HEK293 (cell line): ENCODE results near the gene ARHGAP10.
"Not testable (repeated sequence)": the region's sequence is repeated elsewhere in the genome, so short reads cannot be mapped to it uniquely, and the experiment has no call there.

Experiments
- CTCF ChIA-PET: fragments of 350-600 bp; formaldehyde crosslinking; extraction: SDS; loops from one replicate; lab custom pipeline; 2021; ENCODE audit warnings: antibody characterized with exemption; lab: Yijun Ruan, JAX
- POLR2A ChIA-PET: fragments of 300-600 bp; formaldehyde crosslinking; extraction: SDS; loops from one replicate; lab custom pipeline; 2020; ENCODE audit warnings: antibody characterized with exemption, inconsistent platforms; lab: Yijun Ruan, JAX
- H3K27ac ChIP-seq: fragments of 200-500 bp; sonication (Bioruptor generic); 2 replicates; pipeline ENCODE4 v1.5.1; 2014; ENCODE audit warnings: low read depth, low read length, control low read depth, inconsistent platforms; ENCODE audit errors: extremely low read depth
- H3K36me3 ChIP-seq, 2 experiments: fragments of 200-500 bp in 1 of 2; sonication (Bioruptor generic) in 1 of 2; 1 replicate in 1 of 2; 2 replicates in 1 of 2; pipeline ENCODE4 v1.5.1; 2014 to 2017; ENCODE audit warnings: inconsistent platforms in 2 of 2, low read length in 2 of 2; ENCODE audit not compliant: control insufficient read depth in 2 of 2, insufficient read depth in 1 of 2
- H3K4me1 ChIP-seq: fragments of 200-500 bp; sonication (Bioruptor generic); 2 replicates; pipeline ENCODE4 v1.5.1; 2014; ENCODE audit warnings: mild to moderate bottlenecking, low read length, inconsistent platforms; ENCODE audit not compliant: control insufficient read depth, insufficient read depth
- H3K4me3 ChIP-seq: 2 replicates; pipeline ENCODE4 v1.5.1; 2011; ENCODE audit warnings: low read depth, mild to moderate bottlenecking, control low read depth, low read length, moderate library complexity
- H3K9me3 ChIP-seq: fragments of 200-500 bp; sonication (Bioruptor generic); 2 replicates; pipeline ENCODE4 v1.5.1; 2014; ENCODE audit warnings: low read depth, low read length, inconsistent platforms; ENCODE audit not compliant: control insufficient read depth, insufficient read depth
- BCL11A ChIP-seq: fragments of 450-650 bp; formaldehyde crosslinking; IDR thresholded peaks from 2 replicates; pipeline ENCODE4 v1.5.1; 2016; ENCODE audit warnings: low read depth, missing biosample characterization, missing genetic modification characterization
- ELK4 ChIP-seq: IDR thresholded peaks from 2 replicates; pipeline ENCODE4 v1.6.1; 2011; ENCODE audit warnings: mild to moderate bottlenecking, low read depth, low read length, borderline replicate concordance
- SALL2 ChIP-seq: fragments of 450-650 bp; formaldehyde crosslinking; IDR thresholded peaks from 2 replicates; pipeline ENCODE4 v1.5.0; 2017; ENCODE audit warnings: missing biosample characterization, mild to moderate bottlenecking, missing genetic modification characterization, borderline replicate concordance
- ZNF138 ChIP-seq: fragments of 450-650 bp; formaldehyde crosslinking; IDR thresholded peaks from 2 replicates; pipeline ENCODE4 v1.5.1; 2016; ENCODE audit warnings: missing biosample characterization, missing genetic modification characterization, borderline replicate concordance
- ZNF274 ChIP-seq, 2 experiments: fragments of 200-500 bp in 1 of 2; fragments of 450-650 bp in 1 of 2; sonication (Bioruptor generic) in 1 of 2; formaldehyde crosslinking in 1 of 2; IDR thresholded peaks; 2 replicates each; pipeline versions ENCODE4 v1.5.1 to v1.6.1; 2014 to 2016; ENCODE audit warnings: borderline replicate concordance in 1 of 2, inconsistent platforms in 1 of 2, low read length in 1 of 2, missing biosample characterization in 1 of 2, missing genetic modification characterization in 1 of 2
- ZNF280C ChIP-seq: fragments of 450-650 bp; formaldehyde crosslinking; IDR thresholded peaks from 2 replicates; pipeline ENCODE4 v1.5.1; 2016; ENCODE audit warnings: missing biosample characterization, missing genetic modification characterization
- ZNF292 ChIP-seq: fragments of 450-650 bp; formaldehyde crosslinking; IDR thresholded peaks from 2 replicates; pipeline ENCODE4 v1.5.1; 2016; ENCODE audit warnings: low read depth, missing biosample characterization, missing genetic modification characterization, borderline replicate concordance
- ZNF335 ChIP-seq: fragments of 450-650 bp; formaldehyde crosslinking; conservative IDR thresholded peaks from 2 replicates; pipeline ENCODE4 v1.5.1; 2016; ENCODE audit warnings: missing biosample characterization, missing genetic modification characterization
- ZNF639 ChIP-seq: fragments of 450-650 bp; formaldehyde crosslinking; IDR thresholded peaks from 2 replicates; pipeline ENCODE4 v1.5.1; 2016; ENCODE audit warnings: missing biosample characterization, missing genetic modification characterization
- ZSCAN18 ChIP-seq: fragments of 450-650 bp; formaldehyde crosslinking; IDR thresholded peaks from 2 replicates; pipeline ENCODE4 v1.5.1; 2016; ENCODE audit warnings: missing biosample characterization, missing genetic modification characterization
- TF ChIP-seq, protein P1 (sequence below): fragments of 450-650 bp; formaldehyde crosslinking; IDR thresholded peaks from 2 replicates; pipeline ENCODE4 v1.5.1; 2017; ENCODE audit warnings: missing biosample characterization, missing genetic modification characterization
- TF ChIP-seq, protein P2 (sequence below): fragments of 450-650 bp; IDR thresholded peaks from 2 replicates; pipeline ENCODE4 v1.5.1; 2018; ENCODE audit warnings: missing biosample characterization, mild to moderate bottlenecking, missing genetic modification characterization
- TF ChIP-seq, protein P3 (sequence below): fragments of 450-650 bp; formaldehyde crosslinking; IDR thresholded peaks from 2 replicates; pipeline ENCODE4 v1.5.1; 2016; ENCODE audit warnings: missing biosample characterization, missing genetic modification characterization
- TF ChIP-seq, protein P4 (sequence below): fragments of 450-650 bp; formaldehyde crosslinking; IDR thresholded peaks from 2 replicates; pipeline ENCODE4; 2016; ENCODE audit warnings: missing biosample characterization, missing genetic modification characterization

The ARHGAP10 gene

GRCh38 chr4:148081267-148081666 lies 349.4 kb downstream of the ARHGAP10 start (continued):
- TF ChIP-seq, protein P1, sequence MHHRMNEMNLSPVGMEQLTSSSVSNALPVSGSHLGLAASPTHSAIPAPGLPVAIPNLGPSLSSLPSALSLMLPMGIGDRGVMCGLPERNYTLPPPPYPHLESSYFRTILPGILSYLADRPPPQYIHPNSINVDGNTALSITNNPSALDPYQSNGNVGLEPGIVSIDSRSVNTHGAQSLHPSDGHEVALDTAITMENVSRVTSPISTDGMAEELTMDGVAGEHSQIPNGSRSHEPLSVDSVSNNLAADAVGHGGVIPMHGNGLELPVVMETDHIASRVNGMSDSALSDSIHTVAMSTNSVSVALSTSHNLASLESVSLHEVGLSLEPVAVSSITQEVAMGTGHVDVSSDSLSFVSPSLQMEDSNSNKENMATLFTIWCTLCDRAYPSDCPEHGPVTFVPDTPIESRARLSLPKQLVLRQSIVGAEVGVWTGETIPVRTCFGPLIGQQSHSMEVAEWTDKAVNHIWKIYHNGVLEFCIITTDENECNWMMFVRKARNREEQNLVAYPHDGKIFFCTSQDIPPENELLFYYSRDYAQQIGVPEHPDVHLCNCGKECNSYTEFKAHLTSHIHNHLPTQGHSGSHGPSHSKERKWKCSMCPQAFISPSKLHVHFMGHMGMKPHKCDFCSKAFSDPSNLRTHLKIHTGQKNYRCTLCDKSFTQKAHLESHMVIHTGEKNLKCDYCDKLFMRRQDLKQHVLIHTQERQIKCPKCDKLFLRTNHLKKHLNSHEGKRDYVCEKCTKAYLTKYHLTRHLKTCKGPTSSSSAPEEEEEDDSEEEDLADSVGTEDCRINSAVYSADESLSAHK (tag by site-specific recombination) = no peak
- TF ChIP-seq ZNF335 (tag by site-specific recombination) (no peak), ZNF274 (IDR thresholded peaks at IDR 0.05; ENCODE audit: low read length) (no peak), ZNF274 (tag by site-specific recombination; IDR thresholded peaks at IDR 0.05; ENCODE audit: borderline replicate concordance) (no peak)

DNA sequence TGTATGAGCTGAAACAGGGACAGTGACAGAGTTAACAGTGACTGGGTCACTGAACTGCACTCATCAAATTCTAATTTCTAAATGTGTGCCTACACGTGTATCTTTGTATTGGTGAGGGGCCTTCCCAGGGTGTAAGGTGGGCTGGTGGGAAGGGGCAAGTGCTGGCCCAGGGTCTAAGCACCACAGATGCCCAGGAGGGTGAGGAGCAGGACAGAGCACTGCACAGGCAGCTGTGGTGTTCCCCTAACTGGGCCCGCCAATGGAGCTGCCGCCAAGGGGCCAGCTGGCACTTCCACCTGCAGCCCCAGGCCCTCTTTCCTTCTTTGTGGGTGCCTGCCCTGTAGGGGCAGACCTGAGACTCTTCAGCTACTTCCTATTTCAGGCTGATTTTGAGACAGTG lies 349.9 kb downstream of the ARHGAP10 start:
- TF ChIP-seq ZNF280C = no peak
- TF ChIP-seq ZNF138 (tag by site-specific recombination) = no peak
- no peak for TF ChIP-seq BCL11A (tag by site-specific recombination)
- TF ChIP-seq, protein P2, sequence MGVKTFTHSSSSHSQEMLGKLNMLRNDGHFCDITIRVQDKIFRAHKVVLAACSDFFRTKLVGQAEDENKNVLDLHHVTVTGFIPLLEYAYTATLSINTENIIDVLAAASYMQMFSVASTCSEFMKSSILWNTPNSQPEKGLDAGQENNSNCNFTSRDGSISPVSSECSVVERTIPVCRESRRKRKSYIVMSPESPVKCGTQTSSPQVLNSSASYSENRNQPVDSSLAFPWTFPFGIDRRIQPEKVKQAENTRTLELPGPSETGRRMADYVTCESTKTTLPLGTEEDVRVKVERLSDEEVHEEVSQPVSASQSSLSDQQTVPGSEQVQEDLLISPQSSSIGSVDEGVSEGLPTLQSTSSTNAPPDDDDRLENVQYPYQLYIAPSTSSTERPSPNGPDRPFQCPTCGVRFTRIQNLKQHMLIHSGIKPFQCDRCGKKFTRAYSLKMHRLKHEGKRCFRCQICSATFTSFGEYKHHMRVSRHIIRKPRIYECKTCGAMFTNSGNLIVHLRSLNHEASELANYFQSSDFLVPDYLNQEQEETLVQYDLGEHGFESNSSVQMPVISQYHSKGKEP (tag by site-specific recombination) = no peak
- TF ChIP-seq ZNF639 = no peak
- no peak for TF ChIP-seq ZNF292 (tag by site-specific recombination)
- TF ChIP-seq, protein P3, sequence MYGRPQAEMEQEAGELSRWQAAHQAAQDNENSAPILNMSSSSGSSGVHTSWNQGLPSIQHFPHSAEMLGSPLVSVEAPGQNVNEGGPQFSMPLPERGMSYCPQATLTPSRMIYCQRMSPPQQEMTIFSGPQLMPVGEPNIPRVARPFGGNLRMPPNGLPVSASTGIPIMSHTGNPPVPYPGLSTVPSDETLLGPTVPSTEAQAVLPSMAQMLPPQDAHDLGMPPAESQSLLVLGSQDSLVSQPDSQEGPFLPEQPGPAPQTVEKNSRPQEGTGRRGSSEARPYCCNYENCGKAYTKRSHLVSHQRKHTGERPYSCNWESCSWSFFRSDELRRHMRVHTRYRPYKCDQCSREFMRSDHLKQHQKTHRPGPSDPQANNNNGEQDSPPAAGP (tag by site-specific recombination) = no peak
- TF ChIP-seq SALL2 (tag by site-specific recombination) = no peak
- TF ChIP-seq ZSCAN18 = no peak
- TF ChIP-seq, protein P4, sequence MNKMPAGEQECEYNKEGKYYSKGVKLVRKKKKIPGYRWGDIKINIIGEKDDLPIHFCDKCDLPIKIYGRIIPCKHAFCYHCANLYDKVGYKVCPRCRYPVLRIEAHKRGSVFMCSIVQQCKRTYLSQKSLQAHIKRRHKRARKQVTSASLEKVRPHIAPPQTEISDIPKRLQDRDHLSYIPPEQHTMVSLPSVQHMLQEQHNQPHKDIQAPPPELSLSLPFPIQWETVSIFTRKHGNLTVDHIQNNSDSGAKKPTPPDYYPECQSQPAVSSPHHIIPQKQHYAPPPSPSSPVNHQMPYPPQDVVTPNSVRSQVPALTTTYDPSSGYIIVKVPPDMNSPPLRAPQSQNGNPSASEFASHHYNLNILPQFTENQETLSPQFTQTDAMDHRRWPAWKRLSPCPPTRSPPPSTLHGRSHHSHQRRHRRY = no peak
- TF ChIP-seq ELK4 = no peak
- CTCF ChIA-PET = no interaction called here
- Histone ChIP-seq H3K9me3 (no peaks in the 10 kb centered on the region; the same call in 1 of the 2 replicates), H3K4me3 (no peak overlapping the region), H3K36me3 (peaks cover 0 to 19% of the 10 kb centered on the region in 2 experiments; a peak in 1 of 3 replicates), H3K27ac (no peak overlapping the region), H3K4me1 (no peaks in the 10 kb centered on the region)
- POLR2A ChIA-PET = no interaction called here

DNA sequence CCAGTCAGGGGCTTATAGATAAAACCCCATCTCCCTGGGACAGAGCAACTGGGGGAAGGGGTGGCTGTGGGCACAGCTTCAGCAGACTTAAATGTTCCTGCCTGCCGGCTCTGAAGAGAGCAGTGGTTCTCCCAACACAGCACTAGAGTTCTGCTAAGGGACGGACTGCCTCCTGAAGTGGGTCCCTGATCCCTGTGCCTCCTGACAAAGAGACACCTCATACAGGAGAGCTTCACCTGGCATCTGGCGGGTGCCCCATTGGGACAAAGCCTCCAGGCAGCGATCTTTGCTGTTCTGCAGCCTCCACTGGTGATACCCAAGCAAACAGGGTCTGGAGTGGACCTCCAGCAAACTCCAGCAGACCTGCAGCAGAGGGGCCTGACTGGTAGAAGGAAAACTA lies 351.2 kb downstream of the ARHGAP10 start:
- H3K4me1 ChIP-seq, H3K4me3 ChIP-seq, CTCF ChIA-PET, POLR2A ChIA-PET, H3K9me3 ChIP-seq, H3K27ac ChIP-seq: not testable (repeated sequence)
- H3K36me3 ChIP-seq = peaks cover 0 to 13% of the 10 kb centered on the region in 2 experiments; a peak in 1 of 3 replicates
